ENCODE results near the gene IL12RB2. TPM values are rescaled to one million over a fixed set of nuclear protein-coding genes. Genes with fewer than 3 reads are reported as not detected.

The IL12RB2 gene
- total RNA-seq, 6 experiments from 2014 or later = not detected

DNA sequence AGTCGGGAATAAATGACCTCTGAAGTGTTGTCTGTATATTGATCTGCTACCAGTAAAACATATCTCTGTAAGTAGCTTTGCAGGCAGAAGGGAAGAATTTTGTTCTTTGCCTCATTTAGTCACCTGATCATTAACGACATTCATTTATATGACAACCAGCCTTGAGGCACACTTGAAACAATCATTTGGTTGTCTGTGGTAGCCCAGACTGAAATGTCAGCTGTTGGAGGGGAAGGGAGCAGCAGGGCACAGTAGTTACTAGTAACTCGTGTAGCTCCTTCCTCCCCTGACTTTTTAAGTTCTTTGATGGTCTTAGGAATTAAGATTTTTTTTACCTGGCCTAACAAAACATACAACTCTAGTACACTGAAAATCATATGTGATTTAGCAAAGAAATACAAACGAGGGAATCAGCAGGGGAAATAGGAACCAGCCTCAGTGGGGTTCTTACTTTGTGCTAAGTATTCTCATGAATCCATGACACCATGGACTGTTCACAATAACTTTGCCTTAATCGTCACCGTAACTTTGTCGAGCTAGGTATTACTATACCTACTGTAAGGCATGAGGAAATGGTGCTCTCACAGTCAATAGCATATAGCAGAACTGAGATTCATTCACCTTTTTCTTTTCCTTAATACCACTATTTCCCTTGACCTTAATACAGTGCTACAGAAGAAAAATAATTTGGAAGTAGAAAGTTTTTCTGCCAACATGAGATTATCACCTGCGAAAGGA lies 6.4 kb downstream of the IL12RB2 start:
- peaks cover 26% of the 10 kb centered on the region for H3K27me3 Mint-ChIP-seq (ENCODE audit: insufficient read depth)
- no peaks in the 10 kb centered on the region for H3K9me3 Mint-ChIP-seq
- H3K4me3 Mint-ChIP-seq = no peak overlapping the region

DNA sequence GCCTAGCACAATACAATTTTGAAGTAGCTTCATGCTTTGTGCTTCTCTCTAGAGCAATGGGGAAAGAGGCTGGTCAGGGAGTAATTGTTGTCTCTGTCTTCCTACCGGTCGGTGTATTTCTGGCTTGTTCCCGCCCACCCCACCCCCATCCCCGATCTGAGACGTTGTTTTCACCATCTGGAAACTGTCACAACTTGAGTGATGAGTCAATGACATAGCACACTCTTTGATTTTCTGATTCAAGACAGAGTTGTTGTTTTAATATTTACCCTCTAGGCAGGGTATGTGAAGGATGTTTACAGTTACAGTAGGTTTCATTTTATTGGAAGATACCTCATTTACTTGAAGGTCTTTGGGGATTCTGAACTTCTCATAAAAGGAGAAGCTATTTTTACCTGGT lies 7.0 kb downstream of the IL12RB2 start:
- Mint-ChIP-seq H3K27ac (no peak overlapping the region), H3K36me3 (ENCODE audit: low read depth) (no peaks in the 10 kb centered on the region), H3K27me3 (ENCODE audit: insufficient read depth) (peaks cover 24% of the 10 kb centered on the region), H3K9me3 (no peaks in the 10 kb centered on the region), H3K4me3 (no peak overlapping the region), H3K4me1 (ENCODE audit: low read depth) (no peaks in the 10 kb centered on the region)
- TF ChIP-seq, protein P1, sequence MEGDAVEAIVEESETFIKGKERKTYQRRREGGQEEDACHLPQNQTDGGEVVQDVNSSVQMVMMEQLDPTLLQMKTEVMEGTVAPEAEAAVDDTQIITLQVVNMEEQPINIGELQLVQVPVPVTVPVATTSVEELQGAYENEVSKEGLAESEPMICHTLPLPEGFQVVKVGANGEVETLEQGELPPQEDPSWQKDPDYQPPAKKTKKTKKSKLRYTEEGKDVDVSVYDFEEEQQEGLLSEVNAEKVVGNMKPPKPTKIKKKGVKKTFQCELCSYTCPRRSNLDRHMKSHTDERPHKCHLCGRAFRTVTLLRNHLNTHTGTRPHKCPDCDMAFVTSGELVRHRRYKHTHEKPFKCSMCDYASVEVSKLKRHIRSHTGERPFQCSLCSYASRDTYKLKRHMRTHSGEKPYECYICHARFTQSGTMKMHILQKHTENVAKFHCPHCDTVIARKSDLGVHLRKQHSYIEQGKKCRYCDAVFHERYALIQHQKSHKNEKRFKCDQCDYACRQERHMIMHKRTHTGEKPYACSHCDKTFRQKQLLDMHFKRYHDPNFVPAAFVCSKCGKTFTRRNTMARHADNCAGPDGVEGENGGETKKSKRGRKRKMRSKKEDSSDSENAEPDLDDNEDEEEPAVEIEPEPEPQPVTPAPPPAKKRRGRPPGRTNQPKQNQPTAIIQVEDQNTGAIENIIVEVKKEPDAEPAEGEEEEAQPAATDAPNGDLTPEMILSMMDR (IDR thresholded peaks at IDR 0.05) = no peak
- DNase-seq = no peak

More for the DNA sequence above, 6.4 kb downstream of the IL12RB2 start:
- TF ChIP-seq, protein P1 (IDR thresholded peaks at IDR 0.05) = no peak
- no peak for DNase-seq
- Mint-ChIP-seq H3K27ac (no peak overlapping the region), H3K4me1 (ENCODE audit: low read depth) (no peaks in the 10 kb centered on the region), H3K36me3 (ENCODE audit: low read depth) (no peaks in the 10 kb centered on the region)

DNA sequence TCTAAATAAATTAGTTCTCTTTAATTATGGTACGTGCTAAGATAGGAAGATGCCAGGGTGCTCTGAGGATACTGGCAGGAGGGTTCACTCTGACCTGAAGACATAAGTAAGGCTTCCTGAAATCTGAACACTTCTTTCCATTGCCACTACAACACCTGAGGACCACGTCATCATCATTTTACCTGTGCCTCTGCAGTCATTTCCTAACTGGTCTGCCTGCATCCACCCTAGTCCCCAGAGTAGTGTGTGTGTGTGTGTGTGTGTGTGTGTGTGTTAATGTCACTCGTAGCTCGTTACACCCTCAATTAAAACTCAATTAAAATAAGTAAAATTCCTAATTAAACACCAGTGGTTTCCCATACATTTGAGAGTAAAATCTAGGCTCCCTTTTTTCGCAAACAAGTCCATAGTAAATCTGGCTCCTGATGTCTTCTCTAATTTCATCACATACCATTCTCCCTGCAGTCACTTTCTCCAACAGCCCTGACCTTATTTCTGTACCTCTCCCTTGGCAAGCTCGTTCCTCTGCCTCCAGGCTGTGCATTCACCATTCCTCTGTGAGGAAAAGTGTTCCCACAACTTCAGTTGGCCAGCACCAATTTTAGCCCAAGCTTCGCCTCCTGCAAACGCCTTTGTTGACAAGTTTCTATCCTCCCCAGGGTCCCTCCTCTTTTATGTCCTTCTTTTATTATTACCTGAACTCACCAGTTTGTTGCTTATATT lies 8.7 kb downstream of the IL12RB2 start:
- H3K4me1 Mint-ChIP-seq (ENCODE audit: low read depth) = no peaks in the 10 kb centered on the region
- H3K27ac Mint-ChIP-seq = no peak overlapping the region
- H3K9me3 Mint-ChIP-seq = no peaks in the 10 kb centered on the region
- no peaks in the 10 kb centered on the region for H3K36me3 Mint-ChIP-seq (ENCODE audit: low read depth)
- TF ChIP-seq, protein P1 (IDR thresholded peaks at IDR 0.05) = no peak
- H3K27me3 Mint-ChIP-seq (ENCODE audit: insufficient read depth) = peaks cover 18% of the 10 kb centered on the region
- no peak for DNase-seq
- no peak overlapping the region for H3K4me3 Mint-ChIP-seq

DNA sequence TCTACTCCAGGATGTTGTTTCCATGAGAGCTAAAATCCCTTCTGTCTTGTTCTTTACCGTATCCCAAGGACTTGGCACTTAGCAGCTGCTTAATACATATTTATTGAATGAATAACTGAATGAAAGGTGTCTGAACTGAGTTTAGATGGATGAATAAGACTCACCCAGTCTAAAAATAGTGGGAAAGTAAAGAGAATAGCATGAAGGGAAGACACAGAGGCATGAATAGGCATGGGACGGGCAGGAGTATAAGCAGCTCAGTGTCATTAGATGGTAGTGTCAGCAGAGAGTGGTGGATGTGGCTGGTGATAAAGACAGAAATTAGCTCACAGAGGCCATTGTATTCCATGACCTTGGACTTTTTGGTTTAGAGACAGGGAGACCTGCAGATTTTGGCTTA lies 9.2 kb downstream of the IL12RB2 start:
- TF ChIP-seq, protein P1 (IDR thresholded peaks at IDR 0.05) = no peak
- Mint-ChIP-seq H3K4me1 (ENCODE audit: low read depth) (no peaks in the 10 kb centered on the region), H3K27ac (no peak overlapping the region), H3K4me3 (no peak overlapping the region), H3K9me3 (no peaks in the 10 kb centered on the region), H3K27me3 (ENCODE audit: insufficient read depth) (peaks cover 22% of the 10 kb centered on the region), H3K36me3 (ENCODE audit: low read depth) (no peaks in the 10 kb centered on the region)
- no peak for DNase-seq

DNA sequence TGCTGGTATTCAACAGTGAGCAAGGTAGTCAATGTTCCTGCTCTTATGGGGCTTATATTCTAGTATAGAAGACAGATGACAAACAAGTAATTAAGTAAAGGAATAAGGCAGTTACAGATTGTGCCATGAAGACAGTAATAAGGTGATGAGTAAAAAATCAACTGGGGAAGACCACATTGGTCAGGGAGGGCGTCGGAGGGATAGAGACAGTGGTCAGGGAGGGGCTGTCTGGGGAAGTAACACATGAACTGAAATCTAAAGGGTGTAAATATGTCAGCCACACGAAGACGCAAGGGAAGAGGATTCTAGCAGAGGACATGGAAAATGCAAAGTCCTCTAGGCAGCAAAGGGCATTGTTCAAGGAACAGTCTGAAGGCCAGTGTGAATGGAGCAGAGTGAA lies 10.1 kb downstream of the IL12RB2 start:
- no peaks in the 10 kb centered on the region for H3K4me1 Mint-ChIP-seq (ENCODE audit: low read depth)
- TF ChIP-seq, protein P1 (IDR thresholded peaks at IDR 0.05) = no peak
- H3K36me3 Mint-ChIP-seq (ENCODE audit: low read depth) = no peaks in the 10 kb centered on the region
- DNase-seq = no peak
- peaks cover 24% of the 10 kb centered on the region for H3K27me3 Mint-ChIP-seq (ENCODE audit: insufficient read depth)
- no peaks in the 10 kb centered on the region for H3K9me3 Mint-ChIP-seq
- H3K27ac Mint-ChIP-seq = no peak overlapping the region
- H3K4me3 Mint-ChIP-seq = no peak overlapping the region

All from HFFc6 (cell line).